ENCODE measurements around the gene RBMS1.

The RBMS1 gene

DNA sequence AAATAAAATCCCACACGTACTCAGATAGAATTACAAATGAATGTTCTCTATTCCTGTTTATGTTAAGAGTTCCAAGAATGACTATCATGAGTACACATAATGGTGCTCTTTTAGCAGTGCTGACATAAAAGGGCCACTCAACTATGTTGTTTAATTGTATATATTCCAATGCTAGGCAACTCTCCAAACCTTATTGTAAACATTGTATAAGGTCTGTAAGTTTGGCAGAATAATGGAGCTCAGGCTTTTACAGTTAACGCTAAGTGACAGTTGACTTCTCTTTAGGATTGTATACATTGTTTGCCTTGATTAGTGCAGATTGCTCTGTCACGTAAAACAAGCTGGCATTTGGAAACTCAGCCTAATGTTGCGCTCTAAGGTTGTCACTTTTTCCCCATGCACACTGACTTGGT is 20.8 kb downstream of the RBMS1 start:
- no peak overlapping the region for H3K23ac ChIP-seq (ENCODE audit: low read depth, low read length, poor library complexity)
- no peak overlapping the region for H2AFZ ChIP-seq (ENCODE audit: low read length)
- no peak overlapping the region for H2AK5ac ChIP-seq (ENCODE audit: low read depth, low read length)
- no peak overlapping the region for H3K27ac ChIP-seq (replicated peaks; ENCODE audit: low read length)
- no peak overlapping the region for H2BK120ac ChIP-seq (ENCODE audit: low read depth, low read length)
- no peaks in the 10 kb centered on the region for H3K36me3 ChIP-seq (replicated peaks in 1 of 2; ENCODE audit: control insufficient read depth in 2 of 2, insufficient read depth in 2 of 2, low read length in 2 of 2)
- no CpG with 5 or more reads among the region's 4 CpGs for WGBS, 2 donors (ENCODE audit: extremely low coverage in 2 of 2, insufficient read length in 2 of 2, insufficient replicate concordance in 1 of 2)
- H4K91ac ChIP-seq (ENCODE audit: low read depth, low read length, poor library complexity): no peak overlapping the region
- H2BK5ac ChIP-seq (ENCODE audit: low read length): no peak overlapping the region
- no peak overlapping the region for H3K9ac ChIP-seq (ENCODE audit: low read depth, low read length, poor library complexity)
- no peak overlapping the region for H3K4me3 ChIP-seq (ENCODE audit: low read length in 2 of 2)
- no peak overlapping the region for H2BK12ac ChIP-seq (ENCODE audit: low read length)
- H3K4ac ChIP-seq (ENCODE audit: low read length): no peak overlapping the region
- peaks cover 1% of the 10 kb centered on the region for H3K79me1 ChIP-seq (ENCODE audit: low read depth, low read length)
- H3K4me1 ChIP-seq (ENCODE audit: control insufficient read depth in 2 of 2, insufficient read depth in 1 of 2, low read depth in 1 of 2, low read length in 2 of 2): peaks cover 7 to 11% of the 10 kb centered on the region in 2 donors
- H3K14ac ChIP-seq (ENCODE audit: low read length): no peak overlapping the region
- no peak overlapping the region for H4K8ac ChIP-seq (ENCODE audit: low read depth, low read length)
- H3K27me3 ChIP-seq (ENCODE audit: control insufficient read depth in 3 of 3, insufficient read depth in 3 of 3, low read depth in 1 of 3, low read length in 3 of 3): no peaks in the 10 kb centered on the region
- no peak overlapping the region for H3K18ac ChIP-seq (ENCODE audit: low read length)
- no peak for DNase-seq (ENCODE audit: low spot score)
- H3K9me3 ChIP-seq (replicated peaks in 1 of 2; ENCODE audit: control insufficient read depth in 2 of 2, insufficient read depth in 1 of 2, low read depth in 1 of 2, low read length in 2 of 2): no peaks in the 10 kb centered on the region
- no peak overlapping the region for H2BK15ac ChIP-seq (ENCODE audit: low read length)
- no peak overlapping the region for H3K4me2 ChIP-seq (ENCODE audit: insufficient read depth, low read length, poor library complexity, severe bottlenecking)

- no peaks in the 10 kb centered on the region for H3K9me3 ChIP-seq (replicated peaks in 1 of 2; ENCODE audit: control insufficient read depth in 2 of 2, insufficient read depth in 1 of 2, low read depth in 1 of 2, low read length in 2 of 2)
Observed at GRCh38 chr2:160471950-160472349, 21.7 kb downstream of the RBMS1 start.

DNA sequence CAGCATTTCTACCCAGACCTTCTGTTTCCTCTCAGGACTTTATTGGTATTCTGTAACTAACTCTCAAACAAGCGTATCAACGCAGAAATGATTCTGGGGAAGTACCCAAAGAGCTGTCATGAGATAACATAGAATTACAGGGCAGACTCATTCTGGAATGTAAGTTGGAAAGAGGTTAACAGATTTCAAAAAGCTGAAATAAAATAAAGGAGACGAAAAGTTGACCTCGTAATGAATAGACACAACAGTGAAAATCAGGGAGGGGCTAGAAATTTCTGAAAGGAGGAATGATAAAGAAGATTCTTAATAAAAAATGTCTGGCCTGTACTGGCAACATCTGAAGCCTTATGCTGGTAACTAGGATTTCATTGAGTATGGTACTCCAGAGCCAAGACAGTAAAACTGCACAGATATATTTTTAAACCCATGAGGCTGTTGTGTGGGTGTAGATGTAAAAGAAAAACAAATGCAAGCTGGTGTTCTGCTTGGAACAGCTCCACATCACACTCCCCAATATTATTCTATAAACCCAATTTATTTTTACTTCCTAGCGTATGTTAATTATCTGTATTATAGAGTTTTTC is 23.9 kb downstream of the RBMS1 start:
- H2BK5ac ChIP-seq (ENCODE audit: low read length): no peak overlapping the region
- DNase-seq (ENCODE audit: low spot score): no peak
- no peak overlapping the region for H4K91ac ChIP-seq (ENCODE audit: low read depth, low read length, poor library complexity)
- H3K36me3 ChIP-seq (replicated peaks in 1 of 2; ENCODE audit: control insufficient read depth in 2 of 2, insufficient read depth in 2 of 2, low read length in 2 of 2): no peaks in the 10 kb centered on the region
- H4K8ac ChIP-seq (ENCODE audit: low read depth, low read length): no peak overlapping the region
- H3K27me3 ChIP-seq (ENCODE audit: control insufficient read depth in 3 of 3, insufficient read depth in 3 of 3, low read depth in 1 of 3, low read length in 3 of 3): no peaks in the 10 kb centered on the region
- no peak overlapping the region for H3K4me3 ChIP-seq (ENCODE audit: low read length in 2 of 2)
- H3K9me3 ChIP-seq (replicated peaks in 1 of 2; ENCODE audit: control insufficient read depth in 2 of 2, insufficient read depth in 1 of 2, low read depth in 1 of 2, low read length in 2 of 2): no peaks in the 10 kb centered on the region
- no peak overlapping the region for H2AFZ ChIP-seq (ENCODE audit: low read length)
- H3K14ac ChIP-seq (ENCODE audit: low read length): no peak overlapping the region
- H2BK120ac ChIP-seq (ENCODE audit: low read depth, low read length): no peak overlapping the region
- H3K18ac ChIP-seq (ENCODE audit: low read length): no peak overlapping the region
- no peak overlapping the region for H3K4ac ChIP-seq (ENCODE audit: low read length)
- no peak overlapping the region for H2BK15ac ChIP-seq (ENCODE audit: low read length)
- no peak overlapping the region for H3K23ac ChIP-seq (ENCODE audit: low read depth, low read length, poor library complexity)
- no peak overlapping the region for H3K9ac ChIP-seq (ENCODE audit: low read depth, low read length, poor library complexity)
- H3K27ac ChIP-seq (replicated peaks; ENCODE audit: low read length): no peak overlapping the region
- no CpG with 5 or more reads among the region's 5 CpGs for WGBS, 2 donors (ENCODE audit: extremely low coverage in 2 of 2, insufficient read length in 2 of 2, insufficient replicate concordance in 1 of 2)
- H2BK12ac ChIP-seq (ENCODE audit: low read length): no peak overlapping the region
- no peak overlapping the region for H3K4me2 ChIP-seq (ENCODE audit: insufficient read depth, low read length, poor library complexity, severe bottlenecking)
- peaks cover 2% of the 10 kb centered on the region for H3K79me1 ChIP-seq (ENCODE audit: low read depth, low read length)
- peaks cover 6 to 11% of the 10 kb centered on the region in 2 donors for H3K4me1 ChIP-seq (ENCODE audit: control insufficient read depth in 2 of 2, insufficient read depth in 1 of 2, low read depth in 1 of 2, low read length in 2 of 2)
- no peak overlapping the region for H2AK5ac ChIP-seq (ENCODE audit: low read depth, low read length)

More at GRCh38 chr2:160471950-160472349, 21.7 kb downstream of the RBMS1 start:
- H2BK12ac ChIP-seq (ENCODE audit: low read length): no peak overlapping the region
- H4K8ac ChIP-seq (ENCODE audit: low read depth, low read length): no peak overlapping the region
- H3K27ac ChIP-seq (replicated peaks; ENCODE audit: low read length): no peak overlapping the region
- WGBS, 2 donors (ENCODE audit: extremely low coverage in 2 of 2, insufficient read length in 2 of 2, insufficient replicate concordance in 1 of 2): no CpG with 5 or more reads among the region's 3 CpGs
- H2AK5ac ChIP-seq (ENCODE audit: low read depth, low read length): no peak overlapping the region
- H2AFZ ChIP-seq (ENCODE audit: low read length): no peak overlapping the region
- H2BK120ac ChIP-seq (ENCODE audit: low read depth, low read length): no peak overlapping the region
- no peak overlapping the region for H3K18ac ChIP-seq (ENCODE audit: low read length)
- no peak overlapping the region for H3K14ac ChIP-seq (ENCODE audit: low read length)
- peaks cover 2% of the 10 kb centered on the region for H3K79me1 ChIP-seq (ENCODE audit: low read depth, low read length)
- H3K4ac ChIP-seq (ENCODE audit: low read length): no peak overlapping the region
- H2BK15ac ChIP-seq (ENCODE audit: low read length): no peak overlapping the region
- no peak for DNase-seq (ENCODE audit: low spot score)
- no peak overlapping the region for H3K9ac ChIP-seq (ENCODE audit: low read depth, low read length, poor library complexity)
- no peak overlapping the region for H4K91ac ChIP-seq (ENCODE audit: low read depth, low read length, poor library complexity)
- no peaks in the 10 kb centered on the region for H3K27me3 ChIP-seq (ENCODE audit: control insufficient read depth in 3 of 3, insufficient read depth in 3 of 3, low read depth in 1 of 3, low read length in 3 of 3)
- H2BK5ac ChIP-seq (ENCODE audit: low read length): no peak overlapping the region
- no peaks in the 10 kb centered on the region for H3K36me3 ChIP-seq (replicated peaks in 1 of 2; ENCODE audit: control insufficient read depth in 2 of 2, insufficient read depth in 2 of 2, low read length in 2 of 2)
- H3K23ac ChIP-seq (ENCODE audit: low read depth, low read length, poor library complexity): no peak overlapping the region
- no peak overlapping the region for H3K4me3 ChIP-seq (ENCODE audit: low read length in 2 of 2)
- H3K4me2 ChIP-seq (ENCODE audit: insufficient read depth, low read length, poor library complexity, severe bottlenecking): no peak overlapping the region
- H3K4me1 ChIP-seq (ENCODE audit: control insufficient read depth in 2 of 2, insufficient read depth in 1 of 2, low read depth in 1 of 2, low read length in 2 of 2): peaks cover 9 to 11% of the 10 kb centered on the region in 2 donors

- Histone ChIP-seq H4K91ac (ENCODE audit: low read depth, low read length, poor library complexity) (no peak overlapping the region), H3K4ac (ENCODE audit: low read length) (no peak overlapping the region), H4K8ac (ENCODE audit: low read depth, low read length) (no peak overlapping the region), H2BK120ac (ENCODE audit: low read depth, low read length) (no peak overlapping the region), H3K27me3 (ENCODE audit: control insufficient read depth in 3 of 3, insufficient read depth in 3 of 3, low read depth in 1 of 3, low read length in 3 of 3) (no peaks in the 10 kb centered on the region), H3K14ac (ENCODE audit: low read length) (no peak overlapping the region), H3K27ac (replicated peaks; ENCODE audit: low read length) (no peak overlapping the region), H3K4me1 (ENCODE audit: control insufficient read depth in 2 of 2, insufficient read depth in 1 of 2, low read depth in 1 of 2, low read length in 2 of 2) (peaks cover 6 to 11% of the 10 kb centered on the region in 2 donors), H3K23ac (ENCODE audit: low read depth, low read length, poor library complexity) (no peak overlapping the region), H3K4me2 (ENCODE audit: insufficient read depth, low read length, poor library complexity, severe bottlenecking) (no peak overlapping the region), H3K4me3 (ENCODE audit: low read length in 2 of 2) (no peak overlapping the region), H3K9me3 (replicated peaks in 1 of 2; ENCODE audit: control insufficient read depth in 2 of 2, insufficient read depth in 1 of 2, low read depth in 1 of 2, low read length in 2 of 2) (no peaks in the 10 kb centered on the region), H2AFZ (ENCODE audit: low read length) (no peak overlapping the region), H2AK5ac (ENCODE audit: low read depth, low read length) (no peak overlapping the region), H3K18ac (ENCODE audit: low read length) (peak overlapping the region; percentile 7), H3K79me1 (ENCODE audit: low read depth, low read length) (peaks cover 2% of the 10 kb centered on the region), H2BK5ac (ENCODE audit: low read length) (no peak overlapping the region), H2BK12ac (ENCODE audit: low read length) (no peak overlapping the region), H2BK15ac (ENCODE audit: low read length) (no peak overlapping the region), H3K9ac (ENCODE audit: low read depth, low read length, poor library complexity) (no peak overlapping the region), H3K36me3 (replicated peaks in 1 of 2; ENCODE audit: control insufficient read depth in 2 of 2, insufficient read depth in 2 of 2, low read length in 2 of 2) (no peaks in the 10 kb centered on the region)
- DNase-seq (ENCODE audit: low spot score): no peak
- no CpG with 5 or more reads among the region's 6 CpGs for WGBS, 2 donors (ENCODE audit: extremely low coverage in 2 of 2, insufficient read length in 2 of 2, insufficient replicate concordance in 1 of 2)
Observed at GRCh38 chr2:160469164-160469563, 24.4 kb downstream of the RBMS1 start.
